A673 (cell line): Measurements from ENCODE around the gene ANAPC10.

Experiments
- CTCF ChIP-seq: fragments of 300-800, 200-600 bp; sonication (generic); conservative IDR thresholded peaks from 2 replicates; pipeline ENCODE4 v1.5.1; 2017; ENCODE audit warnings: low read depth, mild to moderate bottlenecking, antibody characterized with exemption, low read length, moderate library complexity, mixed read lengths
- EZH2 ChIP-seq: fragments of 200-600 bp; sonication (generic); IDR thresholded peaks from 2 replicates; pipeline ENCODE4 v1.6.1; 2017; ENCODE audit warnings: borderline replicate concordance, low read depth, mild to moderate bottlenecking, mixed read lengths, antibody characterized with exemption, low read length; ENCODE audit not compliant: poor library complexity, severe bottlenecking

- TF ChIP-seq CTCF, result 0 out of 2 replicates have a peak, but pooled peaks have one; percentile 11
- TF ChIP-seq EZH2, result no peak
These were observed 142.9 kb downstream of the ANAPC10 start for GRCh38 chr4:144955104-144955503.
